ENCODE results near the gene TSSK2.

The TSSK2 gene

GRCh38 chr22:19169002-19169946, 38.2 kb downstream of the TSSK2 start:
- Histone ChIP-seq H4K91ac (ENCODE audit: low read depth, low read length, poor library complexity) (no peak overlapping the region), H3K18ac (ENCODE audit: low read length) (peak overlapping the region; percentile 60), H2BK120ac (ENCODE audit: low read depth, low read length) (no peak overlapping the region), H2BK5ac (ENCODE audit: low read length) (no peak overlapping the region), H3K79me1 (ENCODE audit: low read depth, low read length) (peaks cover 22% of the 10 kb centered on the region), H2AFZ (ENCODE audit: low read length) (peak overlapping the region; percentile 88), H3K9ac (ENCODE audit: low read depth, low read length, poor library complexity) (peak overlapping the region; percentile 9), H4K8ac (ENCODE audit: low read depth, low read length) (no peak overlapping the region), H3K4me2 (ENCODE audit: insufficient read depth, low read length, poor library complexity, severe bottlenecking) (peak overlapping the region; percentile 32), H3K4ac (ENCODE audit: low read length) (no peak overlapping the region), H3K4me3 (ENCODE audit: low read length in 2 of 2) (no peak overlapping the region), H3K14ac (ENCODE audit: low read length) (no peak overlapping the region), H2AK5ac (ENCODE audit: low read depth, low read length) (no peak overlapping the region), H3K27ac (replicated peaks; ENCODE audit: low read length) (no peak overlapping the region), H3K4me1 (ENCODE audit: control insufficient read depth in 2 of 2, insufficient read depth in 1 of 2, low read depth in 1 of 2, low read length in 2 of 2) (peaks cover 14 to 18% of the 10 kb centered on the region in 2 donors), H3K36me3 (replicated peaks in 1 of 2; ENCODE audit: control insufficient read depth in 2 of 2, insufficient read depth in 2 of 2, low read length in 2 of 2) (peaks cover 1 to 8% of the 10 kb centered on the region in 2 donors), H2BK15ac (ENCODE audit: low read length) (no peak overlapping the region), H3K27me3 (ENCODE audit: control insufficient read depth in 3 of 3, insufficient read depth in 3 of 3, low read depth in 1 of 3, low read length in 3 of 3) (peaks cover 7 to 46% (median 45%) of the 10 kb centered on the region in 3 experiments), H3K9me3 (replicated peaks in 1 of 2; ENCODE audit: control insufficient read depth in 2 of 2, insufficient read depth in 1 of 2, low read depth in 1 of 2, low read length in 2 of 2) (peaks cover 0 to 2% of the 10 kb centered on the region in 2 donors), H3K23ac (ENCODE audit: low read depth, low read length, poor library complexity) (peak overlapping the region; percentile 94), H2BK12ac (ENCODE audit: low read length) (no peak overlapping the region)
- peak; percentile 58 for DNase-seq (ENCODE audit: low spot score)
- WGBS, 2 donors (ENCODE audit: extremely low coverage in 2 of 2, insufficient read length in 2 of 2, insufficient replicate concordance in 1 of 2), result no CpG with 5 or more reads among the region's 58 CpGs

DNA sequence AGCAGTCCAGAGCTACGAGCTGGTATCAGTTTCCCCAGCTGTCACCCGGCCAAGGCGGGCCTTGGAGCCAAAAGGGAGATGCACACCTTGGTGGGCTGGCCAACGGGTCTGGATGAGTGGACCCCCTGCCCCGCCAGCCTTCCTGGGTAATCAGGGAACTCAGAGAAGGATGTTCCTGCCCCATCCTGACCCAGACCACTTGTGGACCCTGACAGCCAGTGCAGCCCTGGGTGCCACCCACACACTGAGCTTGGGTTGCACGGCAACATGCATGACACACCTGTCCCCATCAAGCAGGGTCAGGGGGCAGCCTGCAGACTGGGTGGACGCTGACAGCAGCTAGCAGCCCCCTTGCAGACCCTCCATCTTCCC, 38.8 kb downstream of the TSSK2 start:
- Histone ChIP-seq H2BK12ac (ENCODE audit: low read length) (peak overlapping the region; percentile 14), H2BK5ac (ENCODE audit: low read length) (no peak overlapping the region), H3K23ac (ENCODE audit: low read depth, low read length, poor library complexity) (peak overlapping the region; percentile 94), H3K4me3 (ENCODE audit: low read length in 2 of 2) (peak overlapping the region in 1 of 2 donors; percentile 92), H4K91ac (ENCODE audit: low read depth, low read length, poor library complexity) (no peak overlapping the region), H3K14ac (ENCODE audit: low read length) (peak overlapping the region; percentile 73), H2BK15ac (ENCODE audit: low read length) (no peak overlapping the region), H2AK5ac (ENCODE audit: low read depth, low read length) (peak overlapping the region; percentile 98), H3K27ac (replicated peaks; ENCODE audit: low read length) (no peak overlapping the region), H3K4me1 (ENCODE audit: control insufficient read depth in 2 of 2, insufficient read depth in 1 of 2, low read depth in 1 of 2, low read length in 2 of 2) (peaks cover 14 to 24% of the 10 kb centered on the region in 2 donors), H3K9me3 (replicated peaks in 1 of 2; ENCODE audit: control insufficient read depth in 2 of 2, insufficient read depth in 1 of 2, low read depth in 1 of 2, low read length in 2 of 2) (peaks cover 0 to 2% of the 10 kb centered on the region in 2 donors), H3K36me3 (replicated peaks in 1 of 2; ENCODE audit: control insufficient read depth in 2 of 2, insufficient read depth in 2 of 2, low read length in 2 of 2) (peaks cover 3 to 15% of the 10 kb centered on the region in 2 donors), H2BK120ac (ENCODE audit: low read depth, low read length) (no peak overlapping the region), H3K18ac (ENCODE audit: low read length) (peak overlapping the region; percentile 63), H4K8ac (ENCODE audit: low read depth, low read length) (no peak overlapping the region), H3K27me3 (ENCODE audit: control insufficient read depth in 3 of 3, insufficient read depth in 3 of 3, low read depth in 1 of 3, low read length in 3 of 3) (peaks cover 7 to 46% (median 45%) of the 10 kb centered on the region in 3 experiments), H3K4ac (ENCODE audit: low read length) (peak overlapping the region; percentile 23), H3K4me2 (ENCODE audit: insufficient read depth, low read length, poor library complexity, severe bottlenecking) (peak overlapping the region; percentile 32), H3K9ac (ENCODE audit: low read depth, low read length, poor library complexity) (peak overlapping the region; percentile 54), H2AFZ (ENCODE audit: low read length) (peak overlapping the region; percentile 88), H3K79me1 (ENCODE audit: low read depth, low read length) (peaks cover 22% of the 10 kb centered on the region)
- DNase-seq (ENCODE audit: low spot score), result no peak
- no CpG with 5 or more reads among the region's 7 CpGs for WGBS, 2 donors (ENCODE audit: extremely low coverage in 2 of 2, insufficient read length in 2 of 2, insufficient replicate concordance in 1 of 2)

DNA sequence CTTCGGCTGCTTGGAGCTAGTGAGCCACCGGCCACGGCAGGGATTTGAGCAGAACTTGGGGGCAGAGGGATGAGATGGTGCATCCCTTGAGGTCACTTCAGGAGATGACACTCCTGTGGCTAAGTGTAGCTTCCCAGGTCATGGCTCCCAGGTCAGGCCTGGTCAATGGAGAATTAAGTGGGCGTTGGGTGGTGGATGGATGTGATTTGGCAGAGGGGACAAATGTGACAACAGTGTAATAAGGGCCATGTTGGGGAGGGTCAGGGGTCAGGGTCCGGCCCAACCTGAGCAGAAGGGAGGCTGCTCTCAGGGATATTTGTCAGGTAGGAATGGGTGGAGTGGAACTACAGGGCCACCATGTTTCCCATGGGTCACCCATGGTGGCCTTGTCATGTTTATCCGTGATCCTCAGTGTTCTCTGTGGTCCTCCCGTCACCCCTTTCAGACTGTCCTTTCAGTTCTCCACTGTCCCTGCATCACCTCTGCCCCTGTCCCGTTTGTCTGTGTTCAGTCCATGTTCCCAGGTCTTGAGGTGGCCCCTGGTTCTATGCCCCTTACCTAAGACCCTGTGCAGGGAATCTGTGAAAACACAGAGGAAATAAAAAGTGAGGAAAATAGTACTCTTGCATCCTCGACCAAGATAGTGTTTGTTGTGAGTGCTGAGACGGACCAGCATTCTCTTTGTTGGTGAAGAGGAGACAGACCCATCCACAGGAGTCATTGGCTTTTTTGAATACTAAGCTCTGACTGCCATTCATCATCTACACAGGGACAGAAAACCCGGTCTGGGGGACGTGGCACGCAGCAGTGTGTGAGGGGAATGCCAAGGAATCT, 41.3 kb downstream of the TSSK2 start:
- Histone ChIP-seq H2BK12ac (ENCODE audit: low read length) (no peak overlapping the region), H2AFZ (ENCODE audit: low read length) (peak overlapping the region; percentile 99), H3K4ac (ENCODE audit: low read length) (no peak overlapping the region), H3K23ac (ENCODE audit: low read depth, low read length, poor library complexity) (peak overlapping the region; percentile 100), H3K79me1 (ENCODE audit: low read depth, low read length) (peaks cover 27% of the 10 kb centered on the region), H3K14ac (ENCODE audit: low read length) (peak overlapping the region; percentile 51), H2AK5ac (ENCODE audit: low read depth, low read length) (peak overlapping the region; percentile 93), H3K36me3 (replicated peaks in 1 of 2; ENCODE audit: control insufficient read depth in 2 of 2, insufficient read depth in 2 of 2, low read length in 2 of 2) (peaks cover 18 to 40% of the 10 kb centered on the region in 2 donors), H3K27ac (replicated peaks; ENCODE audit: low read length) (no peak overlapping the region), H2BK120ac (ENCODE audit: low read depth, low read length) (no peak overlapping the region), H3K18ac (ENCODE audit: low read length) (peak overlapping the region; percentile 88), H3K4me1 (ENCODE audit: control insufficient read depth in 2 of 2, insufficient read depth in 1 of 2, low read depth in 1 of 2, low read length in 2 of 2) (peaks cover 24 to 38% of the 10 kb centered on the region in 2 donors), H3K9ac (ENCODE audit: low read depth, low read length, poor library complexity) (peak overlapping the region; percentile 100), H3K9me3 (replicated peaks in 1 of 2; ENCODE audit: control insufficient read depth in 2 of 2, insufficient read depth in 1 of 2, low read depth in 1 of 2, low read length in 2 of 2) (no peaks in the 10 kb centered on the region), H2BK15ac (ENCODE audit: low read length) (no peak overlapping the region), H3K27me3 (ENCODE audit: control insufficient read depth in 3 of 3, insufficient read depth in 3 of 3, low read depth in 1 of 3, low read length in 3 of 3) (peaks cover 7 to 35% (median 33%) of the 10 kb centered on the region in 3 experiments), H4K8ac (ENCODE audit: low read depth, low read length) (no peak overlapping the region), H3K4me3 (ENCODE audit: low read length in 2 of 2) (peak overlapping the region; percentile 92 to 93), H3K4me2 (ENCODE audit: insufficient read depth, low read length, poor library complexity, severe bottlenecking) (peak overlapping the region; percentile 98), H4K91ac (ENCODE audit: low read depth, low read length, poor library complexity) (no peak overlapping the region), H2BK5ac (ENCODE audit: low read length) (peak overlapping the region; percentile 80)
- DNase-seq (ENCODE audit: low spot score), result no peak
- WGBS, 2 donors (ENCODE audit: extremely low coverage in 2 of 2, insufficient read length in 2 of 2, insufficient replicate concordance in 1 of 2), result no CpG with 5 or more reads among the region's 13 CpGs

Measured in neuronal stem cell (in vitro differentiated cells).